DOHH2 (cell line): Measurements from ENCODE around the gene IPO11.

Experiments used
- EZH2phosphoT487 ChIP-seq: fragments of 200-600 bp; sonication (generic); IDR thresholded peaks from 2 replicates; pipeline ENCODE4 v1.6.1; 2017; ENCODE audit warnings: borderline replicate concordance, mild to moderate bottlenecking, antibody characterized with exemption, low read length, moderate library complexity, mixed read lengths
- TF ChIP-seq, protein P1 (sequence below): fragments of 200-600 bp; sonication (generic); IDR thresholded peaks from one replicate; pipeline ENCODE4 v1.5.1; 2014; ENCODE audit warnings: antibody characterized with exemption, mild to moderate bottlenecking, low read depth, low read length; ENCODE audit not compliant: poor library complexity, severe bottlenecking

DNA sequence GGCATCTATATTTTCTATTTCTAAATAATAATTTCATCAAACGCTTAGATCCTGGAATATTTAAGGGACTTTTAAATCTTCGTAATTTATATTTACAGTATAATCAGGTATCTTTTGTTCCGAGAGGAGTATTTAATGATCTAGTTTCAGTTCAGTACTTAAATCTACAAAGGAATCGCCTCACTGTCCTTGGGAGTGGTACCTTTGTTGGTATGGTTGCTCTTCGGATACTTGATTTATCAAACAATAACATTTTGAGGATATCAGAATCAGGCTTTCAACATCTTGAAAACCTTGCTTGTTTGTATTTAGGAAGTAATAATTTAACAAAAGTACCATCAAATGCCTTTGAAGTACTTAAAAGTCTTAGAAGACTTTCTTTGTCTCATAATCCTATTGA, 167.2 kb downstream of the IPO11 start:
- TF ChIP-seq, protein P1, sequence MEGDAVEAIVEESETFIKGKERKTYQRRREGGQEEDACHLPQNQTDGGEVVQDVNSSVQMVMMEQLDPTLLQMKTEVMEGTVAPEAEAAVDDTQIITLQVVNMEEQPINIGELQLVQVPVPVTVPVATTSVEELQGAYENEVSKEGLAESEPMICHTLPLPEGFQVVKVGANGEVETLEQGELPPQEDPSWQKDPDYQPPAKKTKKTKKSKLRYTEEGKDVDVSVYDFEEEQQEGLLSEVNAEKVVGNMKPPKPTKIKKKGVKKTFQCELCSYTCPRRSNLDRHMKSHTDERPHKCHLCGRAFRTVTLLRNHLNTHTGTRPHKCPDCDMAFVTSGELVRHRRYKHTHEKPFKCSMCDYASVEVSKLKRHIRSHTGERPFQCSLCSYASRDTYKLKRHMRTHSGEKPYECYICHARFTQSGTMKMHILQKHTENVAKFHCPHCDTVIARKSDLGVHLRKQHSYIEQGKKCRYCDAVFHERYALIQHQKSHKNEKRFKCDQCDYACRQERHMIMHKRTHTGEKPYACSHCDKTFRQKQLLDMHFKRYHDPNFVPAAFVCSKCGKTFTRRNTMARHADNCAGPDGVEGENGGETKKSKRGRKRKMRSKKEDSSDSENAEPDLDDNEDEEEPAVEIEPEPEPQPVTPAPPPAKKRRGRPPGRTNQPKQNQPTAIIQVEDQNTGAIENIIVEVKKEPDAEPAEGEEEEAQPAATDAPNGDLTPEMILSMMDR: no peak
- no peak for TF ChIP-seq EZH2phosphoT487
